Measurements from ENCODE around the gene OR2H1. TPM values are rescaled to one million over a fixed set of nuclear protein-coding genes. Genes with fewer than 3 reads are reported as not detected.

OR2H1 gene
- total and polyA plus RNA-seq, 9 donors, result 0.14 TPM; not detected in 8

DNA sequence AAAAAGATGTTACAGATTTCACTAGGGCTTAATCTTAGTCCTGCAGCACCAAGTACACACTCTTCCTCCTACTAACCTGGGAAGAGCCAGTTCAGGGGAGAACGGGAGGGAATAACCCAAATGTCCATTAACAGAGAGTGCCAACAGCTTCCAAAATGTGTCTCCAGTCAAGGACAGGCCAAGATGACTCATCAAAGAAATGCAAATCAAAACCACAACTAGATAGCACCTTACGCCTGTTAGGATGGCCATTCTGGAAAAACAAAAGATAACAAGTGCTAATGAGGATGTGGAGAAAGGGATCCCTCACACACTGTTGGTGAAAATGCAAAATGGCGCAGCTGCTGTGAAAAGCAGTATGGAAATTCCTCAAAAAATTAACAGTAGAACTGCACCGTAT is 34.6 kb downstream of the OR2H1 start:
- H3K27me3 ChIP-seq (ENCODE audit: control insufficient read depth, insufficient read depth, low read length), result no peaks in the 10 kb centered on the region
- H3K4me3 ChIP-seq (ENCODE audit: low read length), result no peak overlapping the region
- no peaks in the 10 kb centered on the region for H3K9me3 ChIP-seq (replicated peaks; ENCODE audit: control insufficient read depth, low read depth, low read length)
- no peaks in the 10 kb centered on the region for H3K36me3 ChIP-seq (ENCODE audit: control insufficient read depth, insufficient read depth, low read length)
- H3K27ac ChIP-seq (ENCODE audit: low read length), result no peak overlapping the region
- DNase-seq, result no peak
- H3K4me1 ChIP-seq (ENCODE audit: control insufficient read depth, insufficient read depth, low read length), result no peaks in the 10 kb centered on the region
- WGBS (ENCODE audit: insufficient coverage), result 100% methylated on average over 1 of the region's 4 CpGs

GRCh38 chr6:29493261-29493660 is 36.3 kb downstream of the OR2H1 start:
- no peaks in the 10 kb centered on the region for H3K9me3 ChIP-seq (replicated peaks; ENCODE audit: control insufficient read depth, low read depth, low read length)
- no CpG with 5 or more reads among the region's 2 CpGs for WGBS (ENCODE audit: insufficient coverage)

DNA sequence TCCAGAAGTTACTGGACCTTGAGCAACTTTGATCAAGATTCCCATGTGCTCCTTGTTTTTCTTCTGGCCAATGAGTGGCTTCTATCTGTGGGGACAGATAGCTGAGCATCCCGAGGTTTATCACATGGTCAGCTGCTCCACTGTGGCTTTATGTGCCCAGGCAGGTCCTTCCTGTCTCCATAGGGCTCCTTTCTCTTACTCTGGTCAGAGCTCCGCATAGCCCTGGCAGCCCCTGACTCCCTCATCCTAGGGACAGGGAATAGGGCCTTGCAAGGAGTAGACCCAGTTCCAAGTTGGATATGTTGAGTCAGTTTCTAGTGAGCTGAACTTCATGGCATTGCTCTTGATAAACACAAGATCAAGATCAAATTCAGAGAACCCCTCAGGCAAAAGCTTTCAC is 37.2 kb downstream of the OR2H1 start:
- Histone ChIP-seq H3K36me3 (ENCODE audit: control insufficient read depth, insufficient read depth, low read length) (no peaks in the 10 kb centered on the region), H3K4me1 (ENCODE audit: control insufficient read depth, insufficient read depth, low read length) (no peaks in the 10 kb centered on the region), H3K9me3 (replicated peaks; ENCODE audit: control insufficient read depth, low read depth, low read length) (no peaks in the 10 kb centered on the region), H3K27me3 (ENCODE audit: control insufficient read depth, insufficient read depth, low read length) (no peaks in the 10 kb centered on the region), H3K27ac (ENCODE audit: low read length) (no peak overlapping the region), H3K4me3 (ENCODE audit: low read length) (no peak overlapping the region)
- DNase-seq, result no peak
- 57% methylated on average over 1 of the region's 2 CpGs for WGBS (ENCODE audit: insufficient coverage)

More at GRCh38 chr6:29493261-29493660, 36.3 kb downstream of the OR2H1 start:
- DNase-seq, result no peak
- H3K4me1 ChIP-seq (ENCODE audit: control insufficient read depth, insufficient read depth, low read length), result no peaks in the 10 kb centered on the region
- no peaks in the 10 kb centered on the region for H3K36me3 ChIP-seq (ENCODE audit: control insufficient read depth, insufficient read depth, low read length)
- no peaks in the 10 kb centered on the region for H3K27me3 ChIP-seq (ENCODE audit: control insufficient read depth, insufficient read depth, low read length)
- no peak overlapping the region for H3K4me3 ChIP-seq (ENCODE audit: low read length)
- H3K27ac ChIP-seq (ENCODE audit: low read length), result no peak overlapping the region

DNA sequence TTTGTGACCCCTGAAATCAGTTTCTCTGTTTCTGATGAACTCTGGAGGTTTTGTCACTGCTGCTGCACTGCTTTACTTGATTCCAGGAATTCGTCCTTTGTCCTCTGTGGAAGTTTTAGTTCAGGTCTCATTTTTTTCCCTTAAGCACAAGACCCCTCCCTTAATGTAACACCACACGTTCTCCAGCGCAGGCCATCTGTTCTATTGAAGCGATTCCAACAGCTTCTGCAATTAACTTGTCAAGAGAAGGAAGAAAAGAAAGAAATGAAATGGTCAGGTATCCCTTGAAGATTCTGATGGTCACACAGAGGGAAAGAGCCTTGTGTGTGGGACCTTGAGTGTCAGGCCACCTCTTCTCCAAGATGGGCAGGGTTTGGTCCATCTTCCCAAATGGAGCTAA is 38.6 kb downstream of the OR2H1 start:
- no peaks in the 10 kb centered on the region for H3K9me3 ChIP-seq (replicated peaks; ENCODE audit: control insufficient read depth, low read depth, low read length)
- H3K36me3 ChIP-seq (ENCODE audit: control insufficient read depth, insufficient read depth, low read length), result no peaks in the 10 kb centered on the region
- no peak overlapping the region for H3K27ac ChIP-seq (ENCODE audit: low read length)
- 100% methylated on average over 1 of the region's 4 CpGs for WGBS (ENCODE audit: insufficient coverage)
- no peaks in the 10 kb centered on the region for H3K4me1 ChIP-seq (ENCODE audit: control insufficient read depth, insufficient read depth, low read length)
- H3K27me3 ChIP-seq (ENCODE audit: control insufficient read depth, insufficient read depth, low read length), result peaks cover 4% of the 10 kb centered on the region
- no peak overlapping the region for H3K4me3 ChIP-seq (ENCODE audit: low read length)
- no peak for DNase-seq

- Histone ChIP-seq H3K4me1 (ENCODE audit: control insufficient read depth, insufficient read depth, low read length) (no peaks in the 10 kb centered on the region), H3K4me3 (ENCODE audit: low read length) (no peak overlapping the region), H3K27me3 (ENCODE audit: control insufficient read depth, insufficient read depth, low read length) (peaks cover 4% of the 10 kb centered on the region), H3K27ac (ENCODE audit: low read length) (no peak overlapping the region), H3K9me3 (replicated peaks; ENCODE audit: control insufficient read depth, low read depth, low read length) (no peaks in the 10 kb centered on the region), H3K36me3 (ENCODE audit: control insufficient read depth, insufficient read depth, low read length) (no peaks in the 10 kb centered on the region)
- DNase-seq, result no peak
- WGBS (ENCODE audit: insufficient coverage), result no CpG with 5 or more reads among the region's 4 CpGs
Observed at GRCh38 chr6:29496961-29497360, 40.0 kb downstream of the OR2H1 start.

- Histone ChIP-seq H3K4me1 (ENCODE audit: control insufficient read depth, insufficient read depth, low read length) (no peaks in the 10 kb centered on the region), H3K36me3 (ENCODE audit: control insufficient read depth, insufficient read depth, low read length) (no peaks in the 10 kb centered on the region), H3K27ac (ENCODE audit: low read length) (no peak overlapping the region), H3K27me3 (ENCODE audit: control insufficient read depth, insufficient read depth, low read length) (peaks cover 4% of the 10 kb centered on the region), H3K4me3 (ENCODE audit: low read length) (no peak overlapping the region), H3K9me3 (replicated peaks; ENCODE audit: control insufficient read depth, low read depth, low read length) (no peaks in the 10 kb centered on the region)
- 80% methylated on average over 1 of the region's 5 CpGs for WGBS (ENCODE audit: insufficient coverage)
- no peak for DNase-seq
Observed at GRCh38 chr6:29499704-29500103, 42.7 kb downstream of the OR2H1 start.

- DNase-seq, result no peak
- Histone ChIP-seq H3K4me1 (ENCODE audit: control insufficient read depth, insufficient read depth, low read length) (no peaks in the 10 kb centered on the region), H3K36me3 (ENCODE audit: control insufficient read depth, insufficient read depth, low read length) (no peaks in the 10 kb centered on the region), H3K9me3 (replicated peaks; ENCODE audit: control insufficient read depth, low read depth, low read length) (no peaks in the 10 kb centered on the region), H3K4me3 (ENCODE audit: low read length) (no peak overlapping the region), H3K27me3 (ENCODE audit: control insufficient read depth, insufficient read depth, low read length) (peaks cover 4% of the 10 kb centered on the region), H3K27ac (ENCODE audit: low read length) (no peak overlapping the region)
- WGBS (ENCODE audit: insufficient coverage), result 77% methylated on average over 5 of the region's 8 CpGs
Observed at GRCh38 chr6:29500594-29500993, 43.6 kb downstream of the OR2H1 start.

DNA sequence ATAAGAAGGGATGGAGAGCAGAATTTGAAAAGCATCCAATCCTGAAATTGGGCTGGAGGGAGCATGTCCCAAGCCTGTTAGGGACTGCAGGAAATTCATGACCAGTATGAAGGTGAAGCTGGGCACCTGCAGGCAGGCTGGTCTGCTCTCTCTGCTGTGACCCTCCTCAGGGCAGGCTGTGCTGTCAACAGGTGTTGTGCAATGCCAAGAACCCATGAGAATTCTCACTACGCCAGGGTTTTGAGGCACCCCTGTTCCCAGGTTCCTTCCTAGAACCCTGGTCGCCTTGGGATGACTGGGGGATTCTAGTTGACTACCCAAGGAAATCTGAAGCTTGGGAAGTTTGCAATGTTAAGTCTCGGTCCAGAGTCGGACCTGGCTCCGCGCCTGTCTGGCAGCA is 44.2 kb downstream of the OR2H1 start:
- no peak overlapping the region for H3K27ac ChIP-seq (ENCODE audit: low read length)
- 79% methylated on average over 6 of the region's 6 CpGs for WGBS (ENCODE audit: insufficient coverage)
- H3K9me3 ChIP-seq (replicated peaks; ENCODE audit: control insufficient read depth, low read depth, low read length), result no peaks in the 10 kb centered on the region
- no peaks in the 10 kb centered on the region for H3K4me1 ChIP-seq (ENCODE audit: control insufficient read depth, insufficient read depth, low read length)
- peaks cover 4% of the 10 kb centered on the region for H3K27me3 ChIP-seq (ENCODE audit: control insufficient read depth, insufficient read depth, low read length)
- H3K36me3 ChIP-seq (ENCODE audit: control insufficient read depth, insufficient read depth, low read length), result no peaks in the 10 kb centered on the region
- H3K4me3 ChIP-seq (ENCODE audit: low read length), result no peak overlapping the region
- no peak for DNase-seq

DNA sequence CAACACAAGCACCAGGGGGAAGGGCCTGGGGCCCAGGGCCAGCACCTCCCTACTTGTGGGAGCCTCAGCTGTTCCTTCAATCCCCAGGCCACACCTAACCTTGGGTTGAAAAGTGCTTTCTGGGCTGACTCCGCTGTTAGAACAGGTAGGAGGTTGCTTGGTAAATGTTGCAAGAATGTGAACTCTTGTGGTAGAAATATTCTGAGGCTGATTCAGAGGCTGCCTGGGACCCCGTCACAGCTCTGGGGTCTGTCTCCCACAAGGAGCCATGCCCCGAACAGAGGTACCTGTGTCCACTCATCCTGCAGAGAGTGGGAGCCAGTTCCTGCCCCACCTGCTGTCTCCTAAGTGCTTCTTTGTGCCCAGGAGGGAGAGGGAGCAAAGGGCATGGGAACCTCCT is 45.2 kb downstream of the OR2H1 start:
- H3K36me3 ChIP-seq (ENCODE audit: control insufficient read depth, insufficient read depth, low read length), result no peaks in the 10 kb centered on the region
- no peak overlapping the region for H3K27ac ChIP-seq (ENCODE audit: low read length)
- no peaks in the 10 kb centered on the region for H3K9me3 ChIP-seq (replicated peaks; ENCODE audit: control insufficient read depth, low read depth, low read length)
- no peak overlapping the region for H3K4me3 ChIP-seq (ENCODE audit: low read length)
- H3K27me3 ChIP-seq (ENCODE audit: control insufficient read depth, insufficient read depth, low read length), result peaks cover 4% of the 10 kb centered on the region
- WGBS (ENCODE audit: insufficient coverage), result no CpG with 5 or more reads among the region's 3 CpGs
- H3K4me1 ChIP-seq (ENCODE audit: control insufficient read depth, insufficient read depth, low read length), result no peaks in the 10 kb centered on the region
- DNase-seq, result no peak

- Histone ChIP-seq H3K4me1 (ENCODE audit: control insufficient read depth, insufficient read depth, low read length) (no peaks in the 10 kb centered on the region), H3K4me3 (ENCODE audit: low read length) (no peak overlapping the region)
- WGBS (ENCODE audit: insufficient coverage), result 93% methylated on average over 5 of the region's 5 CpGs
Observed at GRCh38 chr6:29502597-29502996, 45.6 kb downstream of the OR2H1 start.

GRCh38 chr6:29504961-29505360 is 48.0 kb downstream of the OR2H1 start:
- no CpG with 5 or more reads among the region's 2 CpGs for WGBS (ENCODE audit: insufficient coverage)
- H3K36me3 ChIP-seq (ENCODE audit: control insufficient read depth, insufficient read depth, low read length), result no peaks in the 10 kb centered on the region
- no peak overlapping the region for H3K4me3 ChIP-seq (ENCODE audit: low read length)
- DNase-seq, result no peak
- H3K27me3 ChIP-seq (ENCODE audit: control insufficient read depth, insufficient read depth, low read length), result peaks cover 4% of the 10 kb centered on the region
- H3K4me1 ChIP-seq (ENCODE audit: control insufficient read depth, insufficient read depth, low read length), result no peaks in the 10 kb centered on the region
- H3K9me3 ChIP-seq (replicated peaks; ENCODE audit: control insufficient read depth, low read depth, low read length), result no peaks in the 10 kb centered on the region
- no peak overlapping the region for H3K27ac ChIP-seq (ENCODE audit: low read length)

More at GRCh38 chr6:29502597-29502996, 45.6 kb downstream of the OR2H1 start:
- H3K27ac ChIP-seq (ENCODE audit: low read length), result no peak overlapping the region
- no peaks in the 10 kb centered on the region for H3K36me3 ChIP-seq (ENCODE audit: control insufficient read depth, insufficient read depth, low read length)
- H3K27me3 ChIP-seq (ENCODE audit: control insufficient read depth, insufficient read depth, low read length), result peaks cover 4% of the 10 kb centered on the region
- no peaks in the 10 kb centered on the region for H3K9me3 ChIP-seq (replicated peaks; ENCODE audit: control insufficient read depth, low read depth, low read length)
- peak; percentile 7 for DNase-seq
